Esophagus mucosa (tissue), 1 donor: ENCODE results near the gene TOGARAM1. TPM values are rescaled to one million over a fixed set of nuclear protein-coding genes. Genes with fewer than 3 reads are reported as not detected.
A peak's percentile ranks its signal among the peaks of the same experiment; 100 is the strongest.

Source experiments
- ATAC-seq: fragments of 200-7000 bp; cut with Tn5 transposase; one replicate; pipeline ENCODE4 v1.9.1; 2020
- total RNA-seq: library from RNA; stranded (reverse); gene quantifications from one replicate; pipeline ENCODE4 v1.2.4, GENCODE V29; 2023
- donor health status: DM: yes; HTN: yes; CAD: no.

Gene TOGARAM1
- total RNA-seq, 1 donor from 2014 or later = 8.8 TPM

DNA sequence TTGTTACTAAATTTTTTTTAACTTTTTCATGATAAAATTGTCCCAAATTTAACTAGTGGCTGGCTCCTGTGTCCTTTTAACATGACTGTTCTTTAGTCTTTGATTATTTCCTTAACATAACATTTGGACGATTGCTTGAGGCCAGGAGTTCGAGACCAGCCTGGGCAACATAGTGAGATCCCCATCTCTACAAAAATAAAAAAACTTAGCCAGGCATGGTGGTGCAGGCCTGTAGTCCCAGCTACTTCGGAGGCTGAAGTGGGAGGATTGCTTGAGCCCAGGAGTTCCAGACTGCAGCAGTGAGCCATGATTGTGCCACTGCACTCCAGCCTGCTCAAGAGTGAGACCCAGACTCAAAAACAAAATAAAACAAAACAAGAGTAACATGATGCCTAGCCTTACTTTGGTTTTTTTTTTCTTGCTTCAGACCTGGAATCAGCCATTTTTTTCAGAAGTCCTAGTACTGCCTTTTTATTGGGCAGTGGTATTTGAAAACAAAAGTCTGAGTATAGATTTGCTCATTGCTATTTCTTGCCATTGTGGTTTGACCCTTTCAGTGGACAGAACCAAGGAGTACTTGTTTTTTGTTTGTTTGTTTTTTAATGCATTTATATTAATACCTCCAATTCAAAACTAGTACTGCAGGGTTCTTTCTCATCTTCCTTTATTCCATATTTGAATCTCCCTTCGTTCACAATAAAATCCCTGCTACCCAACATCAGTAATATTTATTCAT is 4.8 kb downstream of the TOGARAM1 start:
- ATAC-seq = no peak

DNA sequence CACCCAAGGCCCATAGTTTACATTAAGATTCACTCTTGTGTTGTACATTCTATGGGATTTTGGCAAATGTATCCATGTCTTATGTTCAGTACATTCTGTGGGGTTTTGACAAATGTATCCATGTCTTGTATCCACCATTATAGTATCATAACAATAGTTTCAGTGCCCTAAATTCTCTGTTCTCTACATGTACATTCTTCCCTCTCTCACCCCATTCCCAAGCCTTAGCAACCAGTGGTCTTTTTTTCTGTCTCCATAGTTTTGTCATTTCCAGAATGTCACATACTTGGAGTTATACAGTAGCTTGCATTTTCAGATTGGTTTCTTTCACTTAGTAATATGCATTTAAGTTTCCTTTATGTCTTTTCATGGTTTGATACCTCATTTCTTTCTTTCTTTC is 6.7 kb downstream of the TOGARAM1 start:
- ATAC-seq = no peak

DNA sequence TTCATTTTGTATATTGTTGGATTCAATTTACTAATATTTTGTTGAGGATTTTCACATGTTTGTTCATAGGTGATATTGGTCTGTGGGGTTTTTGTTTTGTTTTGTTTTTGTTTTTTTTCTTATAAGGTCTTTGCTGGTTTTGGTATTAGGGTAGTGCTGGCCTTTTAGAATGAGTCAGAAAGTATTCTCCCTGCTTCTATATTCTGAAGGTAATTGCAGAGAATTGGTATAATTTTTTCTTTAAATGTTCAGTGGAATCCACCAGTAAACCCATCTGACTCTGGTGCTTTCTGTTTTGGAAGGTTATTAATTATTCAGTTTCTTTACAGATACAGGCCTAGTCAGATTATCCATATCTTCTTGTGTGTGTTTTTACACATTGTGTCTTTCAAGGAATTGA is 8.9 kb downstream of the TOGARAM1 start:
- ATAC-seq = no peak

DNA sequence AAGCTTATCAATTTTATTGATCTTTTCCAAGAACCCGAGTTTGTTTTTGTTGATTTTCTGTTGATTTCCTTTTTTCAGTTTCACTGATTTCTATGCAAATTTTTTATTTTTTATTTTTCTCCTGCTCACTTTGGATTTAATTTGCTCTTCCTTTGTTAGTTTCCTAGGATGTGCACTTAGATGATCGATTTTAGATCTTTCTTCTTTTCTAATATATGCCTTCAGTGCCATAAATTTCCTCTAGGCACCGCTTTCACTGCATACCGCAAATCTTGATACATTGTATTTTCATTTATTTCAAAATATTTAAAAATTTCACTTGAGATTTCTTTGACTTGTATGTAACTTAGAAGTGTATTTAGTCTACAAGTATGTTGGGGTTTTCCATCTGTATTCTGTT is 9.5 kb downstream of the TOGARAM1 start:
- no peak for ATAC-seq

DNA sequence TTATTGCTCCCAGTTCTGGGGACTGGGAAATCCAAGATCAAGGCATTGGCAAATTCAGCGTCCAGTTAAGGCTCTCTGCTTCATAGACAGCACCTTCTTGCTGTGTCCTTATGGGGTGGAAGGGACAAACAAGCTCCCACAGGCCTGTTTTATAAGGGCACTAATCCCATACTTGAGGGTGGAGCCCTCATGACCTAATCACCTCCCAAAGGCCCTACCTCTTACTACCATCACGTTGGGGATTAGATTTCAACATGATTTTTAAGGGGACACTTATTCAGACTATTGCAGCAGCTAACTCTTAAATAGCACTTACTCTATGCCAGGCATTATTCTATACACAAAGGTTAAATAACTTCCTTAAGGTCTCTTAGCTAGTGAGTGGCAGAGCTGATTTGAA is 17.3 kb downstream of the TOGARAM1 start:
- peak; percentile 79 for ATAC-seq

DNA sequence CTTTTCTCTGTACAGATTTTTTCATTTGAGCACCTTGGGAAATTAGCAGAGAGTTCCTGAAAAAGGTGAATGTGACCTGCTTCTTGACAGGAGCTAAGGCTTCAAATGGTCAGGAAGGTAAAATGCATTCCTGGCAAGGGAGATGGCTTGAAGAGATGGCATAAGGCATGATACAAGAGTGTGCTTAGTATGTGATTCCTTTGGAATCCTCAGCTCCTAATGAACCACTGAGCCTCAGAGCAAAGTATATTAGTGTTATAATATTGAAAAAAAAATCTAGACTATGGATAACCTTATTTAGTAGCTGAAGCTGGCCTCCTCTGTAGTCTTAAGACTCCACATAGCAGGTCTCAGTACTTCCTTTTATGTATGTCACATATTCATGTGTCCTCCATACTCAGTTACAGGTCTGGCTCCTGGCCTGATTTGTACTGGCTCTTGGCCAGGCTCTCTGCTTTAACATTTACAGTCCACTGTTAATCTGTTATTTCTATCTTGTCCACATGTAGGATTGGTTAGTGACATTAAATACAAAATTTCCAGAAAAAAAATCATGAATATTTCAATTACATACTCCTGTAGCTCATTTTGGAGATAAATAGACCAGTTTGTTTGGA is 17.9 kb downstream of the TOGARAM1 start:
- ATAC-seq = no peak

DNA sequence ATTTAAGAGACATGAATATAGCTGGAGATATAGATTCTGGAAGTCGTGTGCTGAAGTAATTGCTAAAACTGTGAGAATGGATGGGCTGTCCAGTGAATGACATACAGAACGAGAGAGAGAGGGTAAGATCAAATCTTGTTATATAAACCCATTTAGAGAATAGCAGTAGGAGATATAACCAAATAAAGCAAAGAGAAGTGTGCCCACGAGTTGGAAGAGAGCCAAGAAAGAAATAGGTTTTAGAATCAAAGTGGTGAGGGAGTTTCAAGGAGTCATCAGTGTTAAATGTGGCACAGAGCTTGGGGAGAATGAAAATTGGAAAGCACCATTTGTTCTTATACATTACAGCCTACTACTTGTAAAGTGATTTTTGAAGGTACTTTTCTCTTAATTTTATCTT is 19.2 kb downstream of the TOGARAM1 start:
- no peak for ATAC-seq

DNA sequence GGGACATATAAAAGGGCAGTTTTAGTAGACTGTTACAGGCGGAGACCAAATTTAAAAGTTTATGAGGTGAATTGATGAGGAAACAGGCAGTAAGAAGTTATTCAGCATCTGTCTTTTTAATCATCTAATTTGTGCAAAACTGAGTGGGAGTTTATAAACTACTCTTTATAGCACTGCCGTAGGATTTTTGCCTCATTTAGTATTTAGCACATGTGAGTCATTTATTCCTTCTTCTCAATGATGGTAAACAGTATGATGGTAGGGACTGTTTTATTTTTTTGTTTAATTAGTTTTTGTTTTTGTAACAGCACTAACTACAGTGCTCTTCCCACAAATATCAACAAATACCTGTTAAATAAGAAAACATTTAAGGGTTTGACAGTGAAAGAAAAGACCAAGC is 20.6 kb downstream of the TOGARAM1 start:
- ATAC-seq = no peak

DNA sequence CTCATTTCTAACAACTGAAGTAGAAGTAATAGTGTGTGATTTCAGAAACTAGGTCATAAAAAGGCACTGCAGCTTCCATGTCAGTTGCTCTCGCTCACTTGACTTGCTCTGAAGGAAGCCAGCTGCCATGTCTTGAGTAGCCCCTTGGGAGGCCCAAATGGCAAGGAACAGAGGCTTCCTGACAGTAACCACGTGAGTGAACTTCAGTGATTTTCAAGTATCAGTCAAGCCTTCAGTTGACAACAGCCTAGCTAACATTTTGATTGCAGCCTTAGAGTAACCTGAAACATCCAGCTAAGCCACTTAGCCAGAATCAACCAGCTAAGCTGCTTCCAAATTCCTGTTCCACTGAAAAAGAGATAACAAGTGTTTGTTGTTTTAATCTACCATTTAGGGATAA is 26.7 kb downstream of the TOGARAM1 start:
- ATAC-seq = no peak

DNA sequence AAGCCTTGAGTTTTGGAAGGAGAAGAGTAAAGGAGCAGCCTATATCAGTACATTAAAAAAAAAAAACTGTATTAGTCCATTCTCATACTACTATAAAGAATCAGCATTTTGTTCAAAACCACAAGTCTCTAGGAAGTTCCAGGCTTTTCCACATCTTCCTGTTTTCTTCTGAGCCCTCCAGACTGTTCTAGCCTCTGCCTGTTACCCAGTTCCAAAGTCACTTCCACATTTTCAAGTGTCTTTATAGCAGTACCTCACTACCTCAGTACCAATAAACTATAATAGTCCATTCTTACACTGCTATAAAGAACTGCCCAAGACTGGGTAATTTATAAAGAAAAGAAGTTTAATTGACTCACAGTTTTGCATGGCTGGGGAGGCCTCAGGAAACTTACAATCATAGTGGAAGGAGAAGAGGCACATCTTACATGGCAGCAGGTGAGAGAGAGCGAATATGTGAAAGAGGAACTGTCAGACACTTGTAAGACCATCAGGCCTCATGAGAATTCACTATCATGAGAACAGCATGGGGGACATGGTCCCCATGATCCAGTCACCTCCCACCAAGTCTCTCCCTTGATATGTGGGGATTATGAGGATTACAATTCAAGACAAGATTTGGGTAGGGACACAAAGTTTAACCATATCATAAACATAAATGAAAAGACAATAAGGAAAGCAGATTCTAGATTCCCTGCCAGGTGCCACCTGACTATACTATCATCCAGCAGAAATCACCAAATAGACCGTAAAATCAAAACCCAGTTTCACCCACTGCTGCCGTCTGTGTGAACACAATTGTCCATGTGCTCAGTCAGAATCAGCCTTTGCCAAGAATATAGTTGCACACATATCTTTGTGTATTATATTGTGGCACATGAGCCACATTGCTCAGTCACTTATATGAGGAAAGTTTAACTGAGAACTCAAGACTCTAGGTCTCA is 27.8 kb downstream of the TOGARAM1 start:
- no peak for ATAC-seq

DNA sequence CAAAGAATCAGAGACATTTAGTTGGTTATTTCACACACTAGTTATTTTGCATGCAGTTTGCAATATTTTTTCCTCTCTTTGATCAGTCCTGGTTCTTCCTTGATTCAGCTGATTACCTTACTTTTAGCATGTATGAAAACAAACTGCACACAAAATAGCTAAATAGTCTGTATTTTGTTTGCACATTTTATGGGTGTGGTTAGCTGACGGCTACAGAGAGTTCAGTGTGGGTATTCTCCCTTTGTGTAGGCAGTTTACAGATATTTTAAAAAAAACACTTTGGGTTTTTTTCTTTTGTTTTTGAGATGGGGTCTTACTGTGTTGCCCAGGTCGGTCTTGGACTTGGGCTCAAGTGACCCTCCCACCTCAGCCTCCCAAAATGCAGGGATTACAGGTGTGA is 28.5 kb downstream of the TOGARAM1 start:
- no peak for ATAC-seq

DNA sequence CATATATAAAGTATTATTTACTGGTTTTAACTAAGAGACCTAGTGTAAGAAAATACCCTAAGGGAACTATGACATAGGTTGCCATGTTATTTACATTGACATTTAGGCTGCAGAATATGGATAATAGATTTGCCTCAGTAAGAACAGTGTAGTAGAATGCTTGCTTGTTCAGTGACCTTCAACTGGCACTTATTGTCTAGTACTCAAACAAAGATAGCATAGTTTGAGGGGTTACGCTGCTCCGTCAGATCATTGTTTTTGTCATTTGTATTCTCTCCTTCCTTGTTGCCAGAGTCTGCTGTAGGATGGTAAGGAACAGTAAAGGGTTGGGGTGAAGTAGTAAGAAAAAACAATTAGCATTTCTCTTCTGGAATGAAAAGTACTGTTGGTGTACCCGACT is 33.2 kb downstream of the TOGARAM1 start:
- no peak for ATAC-seq

DNA sequence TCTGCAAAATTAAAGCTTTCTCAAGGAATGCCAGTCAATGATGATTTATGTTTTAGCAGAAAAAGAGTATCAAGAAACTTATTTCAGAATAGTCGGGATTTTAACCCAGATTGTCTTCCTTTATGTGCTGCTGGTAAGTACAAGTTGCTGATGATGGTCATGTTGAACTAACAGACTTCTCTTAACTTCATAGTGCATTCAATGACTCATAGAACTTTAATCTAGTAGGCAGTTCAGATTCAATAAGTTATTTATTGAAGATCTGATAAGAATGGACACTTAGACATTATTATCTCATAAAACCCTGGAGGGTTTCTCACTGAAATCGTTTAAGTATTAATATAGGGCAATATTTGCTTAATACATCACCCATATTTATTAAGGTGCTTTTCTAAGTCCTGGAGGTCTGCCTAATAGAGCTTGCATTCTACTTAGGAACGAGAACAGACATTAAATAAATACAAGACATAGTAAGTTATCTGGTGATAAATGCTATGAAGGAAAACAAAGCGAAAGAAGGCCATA is 33.8 kb downstream of the TOGARAM1 start:
- no peak for ATAC-seq

DNA sequence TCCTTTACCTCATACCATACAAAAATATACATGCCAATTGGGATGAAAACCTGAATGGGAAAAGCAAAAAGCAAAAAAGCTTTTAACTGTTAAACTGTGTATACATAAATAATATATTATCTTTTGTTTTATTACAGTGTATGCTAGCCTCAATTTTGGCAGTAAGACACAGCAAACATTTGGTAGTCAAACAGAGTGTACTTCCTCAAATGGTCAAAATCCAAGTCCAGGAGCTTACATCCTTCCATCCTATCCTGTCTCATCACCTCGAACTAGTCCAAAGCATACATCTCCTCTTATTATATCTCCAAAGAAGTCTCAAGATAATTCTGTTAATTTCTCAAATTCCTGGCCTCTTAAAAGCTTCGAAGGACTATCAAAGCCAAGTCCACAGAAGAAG is 41.9 kb downstream of the TOGARAM1 start:
- ATAC-seq = no peak

DNA sequence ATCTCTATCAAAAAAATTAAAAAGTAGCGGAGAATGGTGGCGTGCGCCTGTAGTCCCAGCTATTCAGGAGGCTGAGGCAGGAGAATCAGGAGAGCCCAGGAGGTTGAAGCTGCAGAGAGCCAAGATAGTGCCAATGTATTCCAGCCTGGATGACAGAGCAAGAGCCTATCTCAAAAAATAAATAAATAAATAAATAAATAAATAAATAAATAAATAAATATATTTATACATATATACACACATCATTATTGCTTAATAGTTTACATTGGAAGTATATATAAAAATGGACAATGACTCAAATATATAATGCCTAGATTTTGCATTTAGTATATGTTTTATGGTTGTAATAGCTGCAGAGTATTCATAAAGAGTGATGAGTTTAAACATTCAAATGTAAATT is 53.1 kb downstream of the TOGARAM1 start:
- no peak for ATAC-seq

DNA sequence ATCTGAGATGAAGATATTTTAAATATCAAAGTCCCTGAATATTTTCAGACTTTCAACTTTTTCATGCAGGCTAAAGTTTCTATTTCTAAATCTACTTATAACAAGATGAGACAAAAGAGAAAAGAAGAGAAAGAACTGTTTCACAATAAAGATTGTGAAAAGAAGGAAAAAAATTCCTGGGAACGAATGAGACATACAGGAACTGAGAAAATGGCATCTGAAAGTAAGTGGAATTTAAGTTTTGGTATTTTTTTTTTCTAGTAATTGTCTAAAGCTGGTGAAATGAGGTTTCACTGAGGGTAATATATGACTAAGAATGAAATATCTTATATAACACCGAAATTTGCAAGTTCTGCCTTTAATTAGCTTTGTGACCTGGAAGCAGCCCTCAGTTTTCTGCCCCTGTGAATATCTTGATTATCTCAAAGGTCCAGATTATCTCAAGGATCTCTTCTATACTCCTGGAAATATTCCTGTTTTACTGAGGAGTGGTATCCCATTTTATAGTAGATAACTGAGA is 66.2 kb downstream of the TOGARAM1 start:
- no peak for ATAC-seq

DNA sequence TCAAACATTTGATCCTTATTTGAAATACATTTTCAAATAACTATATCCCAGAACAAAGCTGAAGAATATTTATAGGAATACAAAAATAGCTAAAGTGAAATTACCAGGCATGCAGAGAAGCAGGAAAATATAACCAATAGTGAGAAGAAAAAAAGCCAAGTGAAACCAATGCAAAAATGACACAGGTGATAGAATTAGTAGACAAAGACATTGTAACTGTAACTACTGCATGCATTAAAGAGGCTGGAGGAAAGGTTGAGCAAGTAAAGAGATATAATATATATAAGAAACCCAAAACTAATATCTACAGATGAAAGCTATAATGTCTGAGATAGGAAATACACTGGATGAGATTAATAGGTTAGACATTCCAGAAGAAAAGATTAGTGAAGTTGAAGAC is 72.7 kb downstream of the TOGARAM1 start:
- no peak for ATAC-seq

DNA sequence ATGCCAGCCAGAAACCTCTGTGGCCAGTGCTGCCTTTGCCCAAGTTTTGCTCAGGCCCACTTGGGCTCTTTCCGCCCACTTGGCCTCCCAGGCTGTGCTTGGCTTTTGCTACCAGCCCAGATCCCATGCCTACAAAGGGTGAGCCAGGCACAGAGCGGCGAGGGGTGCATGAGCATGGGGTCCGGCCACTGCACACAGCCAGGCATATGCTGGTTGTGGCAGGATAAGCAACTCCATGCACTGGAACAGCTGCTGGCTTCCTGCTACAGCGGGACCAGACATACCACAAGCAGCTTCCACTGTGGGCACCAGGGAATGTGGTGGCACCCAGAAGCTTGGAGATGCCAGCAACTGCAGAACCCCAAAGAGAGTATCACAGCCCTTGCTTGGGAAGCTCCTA is 76.3 kb downstream of the TOGARAM1 start:
- no peak for ATAC-seq

DNA sequence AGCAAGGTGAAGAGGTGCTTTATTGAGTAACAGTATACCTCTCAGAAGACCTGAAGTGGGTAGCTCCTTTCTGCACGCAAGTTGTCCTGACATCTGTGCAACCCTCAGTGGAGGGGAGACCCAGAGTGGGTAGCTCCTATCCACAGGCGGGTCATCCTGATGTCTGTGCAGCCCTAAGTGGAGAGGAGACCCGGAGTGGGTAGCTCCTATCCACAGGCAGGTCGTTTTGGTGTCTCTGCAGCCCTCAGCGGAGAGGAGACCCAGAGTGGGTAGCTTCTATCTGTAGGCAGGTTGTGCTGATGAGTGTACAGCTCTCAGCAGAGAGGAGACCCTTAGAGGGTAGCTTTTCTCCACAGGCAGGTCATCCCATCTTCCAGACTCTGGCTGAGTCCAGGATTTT is 76.9 kb downstream of the TOGARAM1 start:
- no peak for ATAC-seq

DNA sequence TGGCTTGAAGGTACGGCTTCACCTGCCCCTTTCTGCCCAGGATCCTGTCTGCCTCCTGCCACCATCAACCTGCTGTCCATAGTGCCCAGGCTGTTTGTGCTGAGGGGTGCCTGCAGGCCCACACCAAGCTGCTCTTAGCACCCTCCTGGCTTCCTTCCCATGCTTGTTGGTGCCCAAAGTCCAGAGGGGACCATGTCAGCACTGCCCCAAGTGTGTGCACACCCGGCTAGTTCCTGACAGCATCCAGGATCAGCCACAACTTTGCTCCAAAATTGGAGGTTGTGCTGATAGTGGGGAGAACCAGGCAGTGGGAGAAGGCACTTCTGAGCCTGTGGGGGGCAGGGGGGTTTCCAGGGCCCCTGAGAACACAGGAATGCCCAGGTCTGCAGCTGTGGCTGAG is 77.4 kb downstream of the TOGARAM1 start:
- ATAC-seq = no peak

DNA sequence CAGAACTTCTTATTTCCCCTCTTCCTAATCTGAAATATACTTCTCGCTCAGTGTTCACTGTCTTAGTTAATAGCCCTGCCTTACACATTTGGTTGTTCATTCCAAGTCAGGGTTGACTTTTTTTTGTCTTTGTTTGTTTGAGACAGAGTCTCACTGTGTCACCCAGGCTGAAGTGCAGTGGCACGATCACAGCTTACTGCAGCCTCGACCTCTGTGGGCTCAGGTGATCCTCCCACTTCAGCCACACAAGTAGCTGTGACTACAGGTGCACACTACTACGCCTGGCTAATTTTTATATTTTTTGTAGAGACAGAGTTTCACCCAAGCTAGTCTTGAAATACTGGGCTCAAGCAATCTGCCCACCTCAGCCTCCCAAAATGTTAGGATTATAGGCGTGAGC is 79.7 kb downstream of the TOGARAM1 start:
- ATAC-seq = no peak

DNA sequence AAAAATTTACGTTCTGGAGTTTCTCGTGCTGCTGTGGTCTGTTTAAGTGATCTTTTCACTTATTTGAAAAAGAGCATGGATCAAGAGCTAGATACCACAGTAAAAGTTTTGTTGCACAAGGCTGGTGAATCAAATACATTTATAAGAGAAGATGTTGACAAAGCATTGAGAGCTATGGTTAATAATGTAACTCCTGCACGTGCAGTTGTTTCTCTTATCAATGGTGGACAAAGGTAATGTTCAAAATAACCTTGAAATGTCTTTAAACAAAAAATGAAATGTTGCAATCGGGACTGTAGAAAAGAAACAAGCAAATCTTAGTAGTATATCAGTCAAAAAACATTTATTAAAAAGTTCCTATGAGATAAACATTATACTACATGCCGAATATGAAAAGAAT is 82.6 kb downstream of the TOGARAM1 start:
- ATAC-seq = no peak

DNA sequence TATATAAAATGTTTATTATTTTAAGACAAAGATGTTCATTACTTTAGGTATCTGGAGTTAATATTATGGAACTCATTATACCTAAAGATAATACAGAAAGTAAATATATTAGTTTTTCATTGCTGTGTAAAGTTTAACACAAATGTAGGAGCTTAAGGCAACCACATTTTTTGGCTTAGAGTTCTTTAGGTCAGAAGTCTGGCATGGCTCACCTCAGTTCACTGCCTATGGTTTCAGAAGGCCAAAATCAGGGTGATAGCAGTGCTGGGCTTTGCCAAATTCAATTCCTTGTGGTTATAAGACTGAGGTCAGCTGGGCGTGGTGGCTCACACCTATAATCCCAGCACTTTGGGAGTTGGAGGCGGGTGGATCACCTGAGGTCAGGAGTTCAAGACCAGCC is 86.4 kb downstream of the TOGARAM1 start:
- ATAC-seq = peak; percentile 37
